Measurements from ENCODE around the gene LARP4. TPM values are rescaled to one million over a fixed set of nuclear protein-coding genes. Genes with fewer than 3 reads are reported as not detected.

The LARP4 gene
- total and polyA plus RNA-seq, 9 of the 15 experiments (the other 6 are each of a cell fraction or from before 2014, with no cell fraction given), result 31.6 to 84.5 (median 52.4) TPM

GRCh38 chr12:50504798-50505674, 104.4 kb downstream of the LARP4 start, which contains the start of gene DIP2B (continued):
- TF ChIP-seq AFF1 (IDR thresholded peaks at IDR 0.05; ENCODE audit: low read depth in 1 of 2, partially characterized antibody in 2 of 2) (peak in 1 of 2 experiments; percentile 31), POU5F1 (IDR thresholded peaks at IDR 0.05; ENCODE audit: borderline replicate concordance, low read depth, low read length, partially characterized antibody) (no peak), PCBP1 (IDR thresholded peaks at IDR 0.05; ENCODE audit: low read depth, low read length, poor library complexity, severe bottlenecking) (peak; percentile 93), MGA (IDR thresholded peaks at IDR 0.05) (no peak), MITF (IDR thresholded peaks at IDR 0.05) (peak; percentile 88), KLF13 (tag; IDR thresholded peaks at IDR 0.05; ENCODE audit: borderline replicate concordance, low read depth) (peak; percentile 74; the same call in 1 of the 2 replicates), NEUROD1 (IDR thresholded peaks at IDR 0.05; ENCODE audit: borderline replicate concordance, low read depth, low read length, partially characterized antibody) (no peak)
